CD8-positive, alpha-beta memory T cell (primary cell): ENCODE results near the gene POT1. TPM values are rescaled to one million over a fixed set of nuclear protein-coding genes. Genes with fewer than 3 reads are reported as not detected.
A peak's percentile ranks its signal among the peaks of the same experiment; 100 is the strongest.

Source experiments
- CTCF ChIA-PET: fragments of 350-600 bp; sonication (Branson Sonifier 250); formaldehyde crosslinking; loops from one replicate; lab custom pipeline; 2021; ENCODE audit warnings: antibody characterized with exemption; lab: Charles Lee
- POLR2A ChIA-PET: fragments of 350-600 bp; sonication (Branson Sonifier 250); formaldehyde crosslinking; loops from one replicate; lab custom pipeline; 2021; ENCODE audit warnings: antibody characterized with exemption; lab: Charles Lee
- DNase-seq, 5 donors: peaks; one replicate each; pipeline versions ENCODE4 v3.0.0 to v3.0.0-alpha.2; 2020 to 2022; ENCODE audit warnings: mixed read lengths in 1 of 5
- H3K27ac ChIP-seq: one replicate; pipeline ENCODE4 v1.7.0; 2013; ENCODE audit warnings: low read depth, mild to moderate bottlenecking, low read length, moderate library complexity
- H3K27me3 ChIP-seq: 2 replicates; pipeline ENCODE4 v1.7.0; 2013; ENCODE audit warnings: low read length, mild to moderate bottlenecking; ENCODE audit not compliant: insufficient read depth, poor library complexity, severe bottlenecking
- H3K36me3 ChIP-seq: 2 replicates; pipeline ENCODE4 v1.7.0; 2013; ENCODE audit warnings: mild to moderate bottlenecking, low read length, moderate library complexity; ENCODE audit not compliant: insufficient read depth
- H3K4me1 ChIP-seq: 2 replicates; pipeline ENCODE4 v1.7.0; 2013; ENCODE audit warnings: mild to moderate bottlenecking, low read length, moderate library complexity; ENCODE audit not compliant: insufficient read depth
- H3K4me3 ChIP-seq: 2 replicates; pipeline ENCODE4 v1.7.0; 2013; ENCODE audit warnings: mild to moderate bottlenecking, low read length
- H3K9me3 ChIP-seq: 2 replicates; pipeline ENCODE4 v1.7.0; 2013; ENCODE audit warnings: mild to moderate bottlenecking, low read length
- H3K27ac Mint-ChIP-seq, 8 donors: one replicate each; pipeline ENCODE4 v1.8.0; 2020 to 2021; ENCODE audit warnings: mixed read lengths in 8 of 8, mild to moderate bottlenecking in 6 of 8, inconsistent platforms in 3 of 8, moderate library complexity in 3 of 8
- H3K27me3 Mint-ChIP-seq, 2 donors: one replicate each; pipeline ENCODE4 v1.8.0; 2020 to 2021; ENCODE audit warnings: mixed read lengths in 2 of 2, mild to moderate bottlenecking in 1 of 2, moderate library complexity in 1 of 2
- H3K36me3 Mint-ChIP-seq, 3 donors: one replicate each; pipeline ENCODE4 v1.8.0; 2020 to 2021; ENCODE audit warnings: mixed read lengths in 3 of 3, inconsistent platforms in 1 of 3, mild to moderate bottlenecking in 1 of 3
- H3K4me1 Mint-ChIP-seq, 3 donors: one replicate each; pipeline ENCODE4 v1.8.0; 2020 to 2021; ENCODE audit warnings: mixed read lengths in 3 of 3, inconsistent platforms in 1 of 3, mild to moderate bottlenecking in 1 of 3
- H3K4me3 Mint-ChIP-seq, 7 donors: one replicate each; pipeline ENCODE4 v1.8.0; 2020 to 2021; ENCODE audit warnings: mixed read lengths in 7 of 7, mild to moderate bottlenecking in 6 of 7, moderate library complexity in 4 of 7, inconsistent platforms in 2 of 7
- H3K9me3 Mint-ChIP-seq, 5 donors: one replicate each; pipeline ENCODE4 v1.8.0; 2020 to 2022; ENCODE audit warnings: mixed read lengths in 5 of 5, mild to moderate bottlenecking in 3 of 5, moderate library complexity in 2 of 5, inconsistent platforms in 1 of 5
- polyA plus RNA-seq: library from polyadenylated mRNA; unstranded; fragments of 300-500 nt; fragmentation: Illumina TruSeq; gene quantifications from one replicate; pipeline ENCODE4 v1.2.3, GENCODE V29; 2021
- total RNA-seq, 2 experiments: library from RNA; stranded (reverse); gene quantifications; one replicate each; pipeline ENCODE4 v1.2.3, GENCODE V29; 2021

Gene POT1
- total and polyA plus RNA-seq, 3 experiments from 2014 or later = 21.8 to 34.2 (median 24.0) TPM

DNA sequence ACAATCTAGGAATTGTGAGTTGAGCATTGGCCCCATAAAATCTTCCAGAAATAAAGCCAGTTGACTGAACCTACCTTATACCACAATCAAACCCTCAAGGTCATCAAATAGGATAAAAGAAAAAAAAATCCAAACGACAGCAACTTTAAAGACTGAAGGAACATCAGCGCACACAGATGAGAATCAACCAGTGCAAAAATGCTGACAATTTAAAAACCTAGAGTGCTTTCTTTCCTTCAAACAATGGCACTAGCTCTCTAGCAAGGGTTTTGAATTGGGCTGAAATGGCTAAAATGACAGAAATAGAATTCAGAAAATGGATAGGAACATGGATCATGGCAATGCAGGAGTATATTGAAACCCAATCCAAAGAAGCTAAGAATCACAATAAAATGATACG is 16.1 kb upstream of the POT1 start:
- no peaks in the 10 kb centered on the region for H3K27me3 ChIP-seq
- Mint-ChIP-seq H3K27ac (no peak overlapping the region), H3K4me3 (no peak overlapping the region), H3K9me3 (peaks cover 0 to 16% (median 4%) of the 10 kb centered on the region in 5 donors), H3K36me3 (peaks cover 0 to 30% (median 2%) of the 10 kb centered on the region in 3 donors), H3K27me3 (peaks cover 7 to 24% of the 10 kb centered on the region in 2 donors), H3K4me1 (no peaks in the 10 kb centered on the region)
- no peak overlapping the region for H3K4me3 ChIP-seq
- POLR2A ChIA-PET = no interaction called here
- no peak for DNase-seq
- no peaks in the 10 kb centered on the region for H3K36me3 ChIP-seq
- CTCF ChIA-PET = no interaction called here
- H3K4me1 ChIP-seq = no peaks in the 10 kb centered on the region
- no peaks in the 10 kb centered on the region for H3K9me3 ChIP-seq
- no peak overlapping the region for H3K27ac ChIP-seq

GRCh38 chr7:124943472-124943871 is 13.8 kb upstream of the POT1 start:
- Histone ChIP-seq H3K27me3 (no peaks in the 10 kb centered on the region), H3K4me1 (no peaks in the 10 kb centered on the region), H3K9me3 (no peaks in the 10 kb centered on the region), H3K27ac (no peak overlapping the region), H3K36me3 (no peaks in the 10 kb centered on the region), H3K4me3 (no peak overlapping the region)
- Mint-ChIP-seq H3K36me3 (peaks cover 0 to 30% (median 2%) of the 10 kb centered on the region in 3 donors), H3K27ac (no peak overlapping the region), H3K4me3 (no peak overlapping the region), H3K27me3 (peaks cover 7 to 24% of the 10 kb centered on the region in 2 donors), H3K9me3 (peaks cover 0 to 14% (median 4%) of the 10 kb centered on the region in 5 donors), H3K4me1 (no peaks in the 10 kb centered on the region)
- POLR2A ChIA-PET = no interaction called here
- CTCF ChIA-PET = no interaction called here
- DNase-seq = no peak

DNA sequence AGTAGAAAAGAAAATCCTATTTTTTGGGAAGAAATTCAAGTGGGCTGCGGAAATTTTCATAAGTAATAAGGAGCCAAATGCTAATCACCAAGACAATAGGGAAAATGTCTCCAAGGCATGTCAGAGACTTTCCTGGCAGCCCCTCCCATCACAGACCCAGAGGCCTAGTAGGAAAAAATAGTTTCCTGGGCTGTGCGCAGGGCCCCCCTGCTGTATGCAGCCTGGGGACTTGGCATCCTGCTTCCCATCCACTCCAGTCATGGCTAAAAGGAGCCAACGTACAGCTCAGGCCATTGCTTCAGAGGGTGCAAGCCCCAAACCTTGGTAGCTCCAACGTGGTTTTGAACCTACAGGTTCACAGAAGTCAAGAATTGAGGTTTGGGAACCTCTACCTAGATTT is 12.8 kb upstream of the POT1 start:
- Histone ChIP-seq H3K4me1 (no peaks in the 10 kb centered on the region), H3K9me3 (no peaks in the 10 kb centered on the region), H3K36me3 (no peaks in the 10 kb centered on the region), H3K4me3 (no peak overlapping the region), H3K27ac (no peak overlapping the region), H3K27me3 (no peaks in the 10 kb centered on the region)
- POLR2A ChIA-PET = no interaction called here
- Mint-ChIP-seq H3K9me3 (peaks cover 0 to 10% (median 4%) of the 10 kb centered on the region in 5 donors), H3K27ac (no peak overlapping the region), H3K4me3 (no peak overlapping the region), H3K36me3 (peaks cover 0 to 30% (median 0%) of the 10 kb centered on the region in 3 donors), H3K27me3 (peaks cover 7 to 21% of the 10 kb centered on the region in 2 donors), H3K4me1 (no peaks in the 10 kb centered on the region)
- DNase-seq = no peak
- CTCF ChIA-PET = no interaction called here

DNA sequence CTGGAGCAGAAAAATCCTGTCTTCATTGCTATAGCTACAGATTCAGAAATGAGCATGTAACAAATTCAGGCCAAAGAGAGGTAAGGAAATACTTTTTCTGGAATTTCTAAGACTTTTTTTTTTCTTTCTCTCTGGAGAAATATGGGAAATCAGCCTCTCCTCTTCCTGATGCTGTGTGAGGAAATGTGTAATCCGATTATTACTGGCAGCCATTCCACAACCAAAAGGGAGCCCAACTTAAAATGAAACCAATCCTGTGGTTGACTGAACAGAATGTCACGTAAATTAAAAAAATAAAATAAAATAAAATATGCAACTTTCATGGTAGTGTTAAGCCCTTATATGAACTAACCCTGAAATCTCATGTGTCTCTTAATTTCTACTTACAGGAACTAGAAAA is 10.7 kb upstream of the POT1 start:
- no peak for DNase-seq
- ChIA-PET POLR2A (no interaction called here), CTCF (no interaction called here)
- no peak overlapping the region for H3K27ac Mint-ChIP-seq
- no peaks in the 10 kb centered on the region for H3K4me1 Mint-ChIP-seq
- H3K4me1 ChIP-seq = no peaks in the 10 kb centered on the region
- H3K36me3 Mint-ChIP-seq = peaks cover 0 to 17% (median 0%) of the 10 kb centered on the region in 3 donors
- no peaks in the 10 kb centered on the region for H3K9me3 Mint-ChIP-seq
- peaks cover 3 to 12% of the 10 kb centered on the region in 2 donors for H3K27me3 Mint-ChIP-seq
- no peaks in the 10 kb centered on the region for H3K9me3 ChIP-seq
- no peak overlapping the region for H3K4me3 ChIP-seq
- no peaks in the 10 kb centered on the region for H3K36me3 ChIP-seq
- no peaks in the 10 kb centered on the region for H3K27me3 ChIP-seq
- no peak overlapping the region for H3K4me3 Mint-ChIP-seq
- no peak overlapping the region for H3K27ac ChIP-seq

GRCh38 chr7:124938128-124938527 is 8.5 kb upstream of the POT1 start:
- Mint-ChIP-seq H3K36me3 (peaks cover 0 to 5% (median 0%) of the 10 kb centered on the region in 3 donors), H3K27ac (no peak overlapping the region), H3K4me3 (no peak overlapping the region), H3K27me3 (peaks cover 0 to 8% of the 10 kb centered on the region in 2 donors), H3K9me3 (no peaks in the 10 kb centered on the region), H3K4me1 (no peaks in the 10 kb centered on the region)
- ChIA-PET CTCF (no interaction called here), POLR2A (no interaction called here)
- H3K36me3 ChIP-seq = no peaks in the 10 kb centered on the region
- no peaks in the 10 kb centered on the region for H3K9me3 ChIP-seq
- no peaks in the 10 kb centered on the region for H3K27me3 ChIP-seq
- no peak for DNase-seq
- H3K27ac ChIP-seq = no peak overlapping the region
- H3K4me1 ChIP-seq = no peaks in the 10 kb centered on the region
- no peak overlapping the region for H3K4me3 ChIP-seq

GRCh38 chr7:124937076-124937475 is 7.5 kb upstream of the POT1 start:
- Histone ChIP-seq H3K27ac (no peak overlapping the region), H3K9me3 (no peaks in the 10 kb centered on the region), H3K4me1 (no peaks in the 10 kb centered on the region), H3K27me3 (no peaks in the 10 kb centered on the region), H3K36me3 (no peaks in the 10 kb centered on the region), H3K4me3 (no peak overlapping the region)
- H3K36me3 Mint-ChIP-seq = peaks cover 0 to 5% (median 0%) of the 10 kb centered on the region in 3 donors
- no peaks in the 10 kb centered on the region for H3K9me3 Mint-ChIP-seq
- H3K4me1 Mint-ChIP-seq = no peaks in the 10 kb centered on the region
- no peak overlapping the region for H3K4me3 Mint-ChIP-seq
- POLR2A ChIA-PET = no interaction called here
- no peak for DNase-seq
- no peak overlapping the region for H3K27ac Mint-ChIP-seq
- peaks cover 0 to 8% of the 10 kb centered on the region in 2 donors for H3K27me3 Mint-ChIP-seq
- CTCF ChIA-PET = no interaction called here

DNA sequence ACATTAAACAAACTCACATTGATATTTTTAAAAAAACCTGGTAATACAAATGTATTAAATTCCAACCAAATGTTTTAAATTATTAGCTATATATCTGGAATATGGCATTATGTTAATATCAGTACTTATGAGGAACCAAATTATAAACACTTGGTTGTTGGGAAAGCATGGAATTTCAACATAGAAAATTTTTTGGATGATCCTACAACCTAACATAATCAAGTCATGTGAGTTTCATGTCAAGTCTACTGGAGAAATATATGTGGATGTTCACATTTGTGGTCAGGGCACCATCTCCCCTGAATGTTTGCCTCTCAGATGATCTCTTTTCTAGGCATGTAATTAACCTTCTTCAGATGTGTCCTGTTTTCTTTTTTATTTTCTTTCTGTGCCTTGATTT is 5.2 kb upstream of the POT1 start:
- H3K36me3 Mint-ChIP-seq = no peaks in the 10 kb centered on the region
- ChIA-PET POLR2A (no interaction called here), CTCF (no interaction called here)
- Histone ChIP-seq H3K27me3 (no peaks in the 10 kb centered on the region), H3K27ac (no peak overlapping the region), H3K36me3 (no peaks in the 10 kb centered on the region), H3K9me3 (no peaks in the 10 kb centered on the region), H3K4me3 (no peak overlapping the region), H3K4me1 (no peaks in the 10 kb centered on the region)
- no peaks in the 10 kb centered on the region for H3K27me3 Mint-ChIP-seq
- H3K4me1 Mint-ChIP-seq = peaks cover 7 to 9% (median 8%) of the 10 kb centered on the region in 3 donors
- no peak overlapping the region for H3K4me3 Mint-ChIP-seq
- no peaks in the 10 kb centered on the region for H3K9me3 Mint-ChIP-seq
- DNase-seq = no peak
- H3K27ac Mint-ChIP-seq = no peak overlapping the region

GRCh38 chr7:124930655-124931597 is 1.3 kb upstream of the POT1 start:
- H3K36me3 Mint-ChIP-seq = peaks cover 0 to 18% (median 8%) of the 10 kb centered on the region in 3 donors
- POLR2A ChIA-PET = no interaction called here
- no peaks in the 10 kb centered on the region for H3K9me3 Mint-ChIP-seq

More at GRCh38 chr7:124930655-124931597, 1.3 kb upstream of the POT1 start:
- no peaks in the 10 kb centered on the region for H3K27me3 Mint-ChIP-seq
- peak overlapping the region in 5 of 7 donors; percentile 1 to 79 (median 9) for H3K4me3 Mint-ChIP-seq
- H3K27me3 ChIP-seq = no peaks in the 10 kb centered on the region
- no peaks in the 10 kb centered on the region for H3K36me3 ChIP-seq
- H3K9me3 ChIP-seq = no peaks in the 10 kb centered on the region
- CTCF ChIA-PET = interaction anchor here (1.4 kb wide), 1 partner anchor 8 kb away, joined by 5 read pairs; no protein-coding TSS in a partner anchor
- peak overlapping the region; percentile 3 to 92 (median 68) for H3K27ac Mint-ChIP-seq
- peaks cover 34 to 43% (median 42%) of the 10 kb centered on the region in 3 donors for H3K4me1 Mint-ChIP-seq
- peaks cover 15% of the 10 kb centered on the region for H3K4me1 ChIP-seq
- H3K27ac ChIP-seq = no peak overlapping the region
- H3K4me3 ChIP-seq = no peak overlapping the region
- DNase-seq = peak in 1 of 5 donors; percentile 2
